Pancreas (tissue), 10 donors: Measurements from ENCODE around the gene LRRC31. TPM values are rescaled to one million over a fixed set of nuclear protein-coding genes. Genes with fewer than 3 reads are reported as not detected.

Source experiments
- ATAC-seq, 4 donors: fragments of 200-7000 bp; cut with Tn5 transposase; one replicate each; pipeline versions ENCODE4 v1.8.0 to v1.9.1; 2020; ENCODE audit warnings: mild to moderate bottlenecking in 4 of 4, moderate library complexity in 4 of 4
- DNase-seq, 6 donors: peaks; one replicate each; pipeline ENCODE4 v3.0.0-alpha.2; 2020
- FAIRE-seq: peaks from 2 replicates; lab custom pipeline; 2012; peaks lifted over from hg19 to GRCh38; lab: Jason Lieb, UNC
- H3K27ac ChIP-seq, 4 donors: fragments of 200-600 bp; sonication (generic); 1 replicate in 3 of 4; 2 replicates in 1 of 4; pipeline versions ENCODE4 v1.5.0 to v1.8.0; 2020
- H3K27me3 ChIP-seq, 4 donors: fragments of 200-600 bp; one replicate each; pipeline ENCODE4 v1.8.0; 2021
- H3K36me3 ChIP-seq, 3 donors: fragments of 200-600 bp; sonication (generic) in 1 of 3; one replicate each; pipeline versions ENCODE4 v1.5.0 to v1.8.0; 2020 to 2021
- H3K4me1 ChIP-seq, 3 donors: fragments of 200-600 bp; one replicate each; pipeline ENCODE4 v1.8.0; 2021
- H3K4me3 ChIP-seq, 4 donors: fragments of 200-600 bp; sonication (generic) in 2 of 4; one replicate each; pipeline versions ENCODE4 v1.5.0 to v1.8.0; 2020 to 2021
- H3K9me3 ChIP-seq, 4 donors: fragments of 200-600 bp; one replicate each; pipeline ENCODE4 v1.8.0; 2021
- WGBS, 2 donors: extraction: QIAGEN DNeasy Blood & Tissue Kit; methylation state at CpG; one replicate each; pipeline ENCODE4 v1.1.7; 2013; 5-methylcytosine and 5-hydroxymethylcytosine counted together
- intact Hi-C, 3 donors: fragments of 100-400 bp; cut with DNase I; formaldehyde crosslinking; loops; one replicate each; pipeline versions ENCODE4 v1.11.1 to v1.14.2; 2022
- polyA plus RNA-seq, 2 donors: library from polyadenylated mRNA; stranded (reverse); fragments of 200-250 nt; gene quantifications; one replicate each; pipeline ENCODE4 v1.2.3, GENCODE V29; 2013
- total RNA-seq, 6 donors: library from RNA; stranded (reverse); fragmentation: NEBNext Ultra II Directional in 4 of 6; extraction: Animal tissue kit (Norgen Biotek cat#: 25700) in 4 of 6; gene quantifications; one replicate each; pipeline versions ENCODE4 v1.2.1 to v1.2.4, GENCODE V29; 2021 to 2023
- TF ChIP-seq, protein P1 (sequence below), 4 donors: fragments of 200-600 bp; sonication (generic) in 3 of 4; IDR thresholded peaks; one replicate each; pipeline versions ENCODE4 v1.5.0 to v1.8.0; 2021; ENCODE audit warnings: antibody characterized with exemption in 4 of 4
- donor health status: healthy with polysubstance abuse.
- donor health status: DM: no; HTN: no; CAD: no; lungs with moderate emphysema.
- donor health status: DM: no; HTN: no; CAD: no.
- donor health status: control.
- donor health status: control.
- donor health status: Bipolar disorder and iron deficiency.
- donor health status: DM: yes; HTN: yes; CAD: no.
- donor health status: DM: no; HTN: no; CAD: no.
- donor health status: DM: no; HTN: no; CAD: no.
- donor health status: DM: yes; HTN: yes; CAD: no.

The LRRC31 gene
- total and polyA plus RNA-seq, 8 donors = 0.19 TPM; not detected in 7

DNA sequence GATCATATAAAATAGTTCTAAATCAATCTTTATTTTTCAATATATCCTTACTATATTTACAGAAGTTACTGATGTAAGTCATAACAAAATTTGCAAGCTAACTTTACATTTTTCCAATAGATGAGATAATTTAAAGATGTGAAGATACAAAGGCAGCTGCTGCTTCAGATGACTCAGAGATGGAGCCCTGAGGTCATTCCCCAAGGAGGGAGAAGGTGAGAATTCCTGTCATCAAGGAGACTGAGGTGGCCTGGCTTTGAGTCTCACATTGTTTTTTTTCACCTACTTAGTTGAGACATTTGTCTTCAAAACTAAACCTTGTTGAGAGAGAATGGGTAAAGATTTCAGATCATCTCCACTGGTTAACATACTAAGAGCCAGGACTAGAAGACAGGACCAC is 37.7 kb upstream of the LRRC31 start:
- Histone ChIP-seq H3K36me3 (no peaks in the 10 kb centered on the region), H3K4me1 (no peaks in the 10 kb centered on the region), H3K27me3 (no peaks in the 10 kb centered on the region), H3K27ac (no peak overlapping the region), H3K4me3 (no peak overlapping the region), H3K9me3 (no peaks in the 10 kb centered on the region)
- DNase-seq = no peak
- intact Hi-C loops = no loop called here
- TF ChIP-seq, protein P1, sequence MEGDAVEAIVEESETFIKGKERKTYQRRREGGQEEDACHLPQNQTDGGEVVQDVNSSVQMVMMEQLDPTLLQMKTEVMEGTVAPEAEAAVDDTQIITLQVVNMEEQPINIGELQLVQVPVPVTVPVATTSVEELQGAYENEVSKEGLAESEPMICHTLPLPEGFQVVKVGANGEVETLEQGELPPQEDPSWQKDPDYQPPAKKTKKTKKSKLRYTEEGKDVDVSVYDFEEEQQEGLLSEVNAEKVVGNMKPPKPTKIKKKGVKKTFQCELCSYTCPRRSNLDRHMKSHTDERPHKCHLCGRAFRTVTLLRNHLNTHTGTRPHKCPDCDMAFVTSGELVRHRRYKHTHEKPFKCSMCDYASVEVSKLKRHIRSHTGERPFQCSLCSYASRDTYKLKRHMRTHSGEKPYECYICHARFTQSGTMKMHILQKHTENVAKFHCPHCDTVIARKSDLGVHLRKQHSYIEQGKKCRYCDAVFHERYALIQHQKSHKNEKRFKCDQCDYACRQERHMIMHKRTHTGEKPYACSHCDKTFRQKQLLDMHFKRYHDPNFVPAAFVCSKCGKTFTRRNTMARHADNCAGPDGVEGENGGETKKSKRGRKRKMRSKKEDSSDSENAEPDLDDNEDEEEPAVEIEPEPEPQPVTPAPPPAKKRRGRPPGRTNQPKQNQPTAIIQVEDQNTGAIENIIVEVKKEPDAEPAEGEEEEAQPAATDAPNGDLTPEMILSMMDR (IDR thresholded peaks at IDR 0.05) = no peak
- FAIRE-seq = no peak
- ATAC-seq = no peak

DNA sequence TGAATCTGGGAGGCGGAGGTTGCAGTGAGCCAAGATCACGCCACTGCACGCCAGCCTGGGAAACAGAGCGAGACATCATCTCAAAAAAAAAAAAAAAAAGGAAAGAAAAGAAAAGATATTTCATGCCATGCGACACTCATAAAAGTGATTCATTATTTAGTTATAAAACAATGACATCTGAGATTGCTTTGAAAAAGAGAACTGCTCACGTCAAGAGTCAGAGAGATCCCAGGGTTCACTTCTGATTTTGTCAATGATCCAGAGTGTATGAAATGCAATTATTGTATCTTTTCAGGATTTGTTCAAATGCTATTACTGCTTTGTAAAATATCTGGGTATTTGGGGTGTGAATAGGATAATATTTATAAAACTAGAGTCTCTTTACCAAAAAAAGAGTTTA is 35.7 kb upstream of the LRRC31 start:
- ATAC-seq = no peak
- intact Hi-C loops = no loop called here
- whole genome bisulfite sequencing, 2 donors = 76 to 90% methylated on average over 6 of the region's 6 CpGs

DNA sequence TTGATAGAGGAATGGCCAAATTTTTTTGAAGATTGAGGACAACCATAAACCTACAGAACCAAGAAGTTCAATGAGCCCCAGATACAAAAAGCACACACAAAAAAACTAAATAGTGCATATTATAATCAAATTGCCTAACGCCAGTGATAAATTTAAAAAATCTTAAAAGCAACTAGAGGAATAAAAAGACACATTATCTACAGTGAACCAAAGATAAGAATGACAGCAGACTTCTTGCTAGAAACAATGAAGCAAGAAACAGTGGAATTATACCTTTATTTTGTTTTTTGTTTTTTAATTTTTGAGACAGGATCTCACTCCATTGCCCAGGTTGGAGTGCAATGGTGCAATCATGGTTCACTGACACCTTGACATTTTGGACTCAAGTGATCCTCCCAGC is 31.7 kb upstream of the LRRC31 start:
- Histone ChIP-seq H3K4me3 (no peak overlapping the region), H3K27me3 (no peaks in the 10 kb centered on the region), H3K36me3 (no peaks in the 10 kb centered on the region), H3K27ac (no peak overlapping the region), H3K4me1 (no peaks in the 10 kb centered on the region), H3K9me3 (no peaks in the 10 kb centered on the region)
- no peak for FAIRE-seq
- 81 to 97% methylated on average over 1 of the region's 1 CpG for WGBS, 2 donors
- TF ChIP-seq, protein P1 (IDR thresholded peaks at IDR 0.05) = no peak
- no peak for ATAC-seq
- intact Hi-C loops = no loop called here
- DNase-seq = no peak

More for the DNA sequence above, 35.7 kb upstream of the LRRC31 start:
- TF ChIP-seq, protein P1 (IDR thresholded peaks at IDR 0.05) = no peak
- H3K27me3 ChIP-seq = no peaks in the 10 kb centered on the region
- no peak overlapping the region for H3K4me3 ChIP-seq
- no peaks in the 10 kb centered on the region for H3K36me3 ChIP-seq
- H3K9me3 ChIP-seq = no peaks in the 10 kb centered on the region
- no peak overlapping the region for H3K27ac ChIP-seq
- no peaks in the 10 kb centered on the region for H3K4me1 ChIP-seq
- no peak for DNase-seq
- no peak for FAIRE-seq

DNA sequence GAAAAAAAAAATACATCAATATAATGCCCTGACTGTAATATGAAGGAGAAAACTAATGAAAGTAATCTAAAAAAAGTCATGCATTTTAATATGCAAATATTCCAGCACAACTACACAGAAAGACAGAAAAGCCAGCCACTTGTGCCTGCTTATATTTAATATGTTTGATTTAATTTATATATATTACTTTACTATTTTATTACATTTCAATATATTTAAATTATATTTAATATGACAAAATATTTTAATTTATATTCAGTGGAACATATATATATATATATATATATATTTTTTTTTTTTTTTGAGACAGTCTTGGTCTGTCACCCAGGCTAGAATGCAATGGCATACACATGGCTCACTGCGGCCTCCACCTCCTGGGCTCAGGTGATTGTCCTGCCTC is 27.5 kb upstream of the LRRC31 start:
- no peaks in the 10 kb centered on the region for H3K9me3 ChIP-seq
- no peak overlapping the region for H3K4me3 ChIP-seq
- H3K4me1 ChIP-seq = no peaks in the 10 kb centered on the region
- DNase-seq (no peak), ATAC-seq (no peak), FAIRE-seq (no peak)
- H3K27ac ChIP-seq = no peak overlapping the region
- H3K27me3 ChIP-seq = no peaks in the 10 kb centered on the region
- 93% methylated on average over 1 of the region's 1 CpG for WGBS, 2 donors
- TF ChIP-seq, protein P1 (IDR thresholded peaks at IDR 0.05) = no peak
- no peaks in the 10 kb centered on the region for H3K36me3 ChIP-seq
- intact Hi-C loops = no loop called here

DNA sequence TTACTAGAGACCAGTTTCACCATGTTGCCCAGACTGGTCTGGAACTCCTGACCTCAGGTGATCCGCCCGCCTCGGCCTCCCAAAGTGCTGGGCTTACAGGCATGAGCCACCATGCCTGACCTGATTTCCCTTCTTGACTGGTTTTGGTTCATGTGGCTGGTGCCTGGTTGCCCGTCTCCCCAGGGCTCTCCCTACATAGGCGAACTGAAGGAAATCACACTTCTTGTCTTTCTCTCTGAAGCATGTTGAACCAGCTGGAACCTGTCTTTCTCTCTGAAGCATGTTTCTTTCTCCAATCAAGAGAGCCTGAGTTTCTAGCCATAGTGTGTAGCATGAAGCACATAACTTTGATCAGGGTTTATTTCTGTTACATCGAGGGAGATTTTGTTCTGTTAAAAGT is 25.3 kb upstream of the LRRC31 start:
- no peak overlapping the region for H3K27ac ChIP-seq
- H3K4me1 ChIP-seq = no peaks in the 10 kb centered on the region
- H3K4me3 ChIP-seq = no peak overlapping the region
- no peaks in the 10 kb centered on the region for H3K27me3 ChIP-seq
- H3K9me3 ChIP-seq = no peaks in the 10 kb centered on the region
- H3K36me3 ChIP-seq = no peaks in the 10 kb centered on the region
- ATAC-seq (no peak), FAIRE-seq (no peak), DNase-seq (no peak)
- WGBS, 2 donors = 64 to 76% methylated on average over 6 of the region's 6 CpGs
- intact Hi-C loops = no loop called here
- TF ChIP-seq, protein P1 (IDR thresholded peaks at IDR 0.05) = no peak
